Muscle layer of colon (tissue), 2 donors: Measurements from ENCODE around the gene CLEC16A.

Source experiments
- H3K27ac ChIP-seq: one replicate; pipeline ENCODE4 v1.7.0; 2013; ENCODE audit warnings: low read depth, mild to moderate bottlenecking, low read length, moderate library complexity
- H3K27me3 ChIP-seq, 2 donors: one replicate each; pipeline ENCODE4 v1.7.0; 2013; ENCODE audit warnings: low read length in 2 of 2, mild to moderate bottlenecking in 2 of 2; ENCODE audit not compliant: insufficient read depth in 2 of 2, control insufficient read depth in 1 of 2
- H3K36me3 ChIP-seq: one replicate; pipeline ENCODE4 v1.7.0; 2013; ENCODE audit warnings: mild to moderate bottlenecking, low read length; ENCODE audit not compliant: insufficient read depth
- H3K4me1 ChIP-seq: one replicate; pipeline ENCODE4 v1.7.0; 2013; ENCODE audit warnings: mild to moderate bottlenecking, low read length; ENCODE audit not compliant: insufficient read depth
- H3K4me3 ChIP-seq, 2 donors: one replicate each; pipeline ENCODE4 v1.7.0; 2013; ENCODE audit warnings: low read length in 2 of 2, low read depth in 1 of 2, mild to moderate bottlenecking in 1 of 2, moderate library complexity in 1 of 2
- H3K9ac ChIP-seq: one replicate; pipeline ENCODE4 v1.7.0; 2013; ENCODE audit warnings: low read length
- H3K9me3 ChIP-seq: one replicate; pipeline ENCODE4 v1.7.0; 2013; ENCODE audit warnings: mild to moderate bottlenecking, low read length
- donor health status: abdominal sarcoma.
- donor health status: Adenocarcinoma of cecum.

The CLEC16A gene

GRCh38 chr16:11039726-11040125 lies 95.4 kb downstream of the CLEC16A start:
- no peaks in the 10 kb centered on the region for H3K9me3 ChIP-seq
- H3K27ac ChIP-seq = no peak overlapping the region
- peaks cover 2% of the 10 kb centered on the region for H3K4me1 ChIP-seq
- H3K4me3 ChIP-seq = no peak overlapping the region
- no peak overlapping the region for H3K9ac ChIP-seq
- H3K36me3 ChIP-seq = peaks cover 38% of the 10 kb centered on the region
- no peaks in the 10 kb centered on the region for H3K27me3 ChIP-seq

- Histone ChIP-seq H3K9ac (no peak overlapping the region), H3K4me1 (peaks cover 8% of the 10 kb centered on the region), H3K27ac (no peak overlapping the region), H3K36me3 (peaks cover 38% of the 10 kb centered on the region), H3K9me3 (no peaks in the 10 kb centered on the region), H3K27me3 (no peaks in the 10 kb centered on the region), H3K4me3 (no peak overlapping the region)
Observed at GRCh38 chr16:11042191-11042590, 97.8 kb downstream of the CLEC16A start.

- Histone ChIP-seq H3K9ac (no peak overlapping the region), H3K4me1 (peaks cover 13% of the 10 kb centered on the region), H3K9me3 (no peaks in the 10 kb centered on the region), H3K36me3 (peaks cover 27% of the 10 kb centered on the region), H3K4me3 (no peak overlapping the region), H3K27ac (no peak overlapping the region), H3K27me3 (no peaks in the 10 kb centered on the region)
Observed at GRCh38 chr16:11045441-11045840, 101.1 kb downstream of the CLEC16A start.

GRCh38 chr16:11045846-11046245 lies 101.5 kb downstream of the CLEC16A start:
- H3K9me3 ChIP-seq = no peaks in the 10 kb centered on the region
- H3K4me1 ChIP-seq = peaks cover 13% of the 10 kb centered on the region
- no peaks in the 10 kb centered on the region for H3K27me3 ChIP-seq
- H3K4me3 ChIP-seq = no peak overlapping the region
- no peak overlapping the region for H3K27ac ChIP-seq
- H3K36me3 ChIP-seq = peaks cover 24% of the 10 kb centered on the region
- no peak overlapping the region for H3K9ac ChIP-seq

GRCh38 chr16:11046382-11046931 lies 102.1 kb downstream of the CLEC16A start:
- no peak overlapping the region for H3K4me3 ChIP-seq
- H3K9me3 ChIP-seq = no peaks in the 10 kb centered on the region
- H3K9ac ChIP-seq = no peak overlapping the region
- H3K27me3 ChIP-seq = no peaks in the 10 kb centered on the region
- H3K36me3 ChIP-seq = peaks cover 18% of the 10 kb centered on the region
- no peak overlapping the region for H3K27ac ChIP-seq
- H3K4me1 ChIP-seq = peaks cover 13% of the 10 kb centered on the region

GRCh38 chr16:11047057-11047456 lies 102.7 kb downstream of the CLEC16A start:
- H3K4me3 ChIP-seq = no peak overlapping the region
- no peak overlapping the region for H3K9ac ChIP-seq
- H3K27me3 ChIP-seq = no peaks in the 10 kb centered on the region
- peaks cover 16% of the 10 kb centered on the region for H3K36me3 ChIP-seq
- H3K9me3 ChIP-seq = no peaks in the 10 kb centered on the region
- peaks cover 13% of the 10 kb centered on the region for H3K4me1 ChIP-seq
- no peak overlapping the region for H3K27ac ChIP-seq

- H3K27ac ChIP-seq = no peak overlapping the region
- peaks cover 13% of the 10 kb centered on the region for H3K4me1 ChIP-seq
- no peak overlapping the region for H3K9ac ChIP-seq
- no peaks in the 10 kb centered on the region for H3K27me3 ChIP-seq
- no peak overlapping the region for H3K4me3 ChIP-seq
- H3K36me3 ChIP-seq = peaks cover 15% of the 10 kb centered on the region
- H3K9me3 ChIP-seq = no peaks in the 10 kb centered on the region
Observed at GRCh38 chr16:11047939-11048800, 103.8 kb downstream of the CLEC16A start.

GRCh38 chr16:11049396-11050059 lies 105.2 kb downstream of the CLEC16A start:
- Histone ChIP-seq H3K4me1 (peaks cover 13% of the 10 kb centered on the region), H3K27me3 (no peaks in the 10 kb centered on the region), H3K9ac (no peak overlapping the region), H3K4me3 (no peak overlapping the region), H3K36me3 (peaks cover 6% of the 10 kb centered on the region), H3K9me3 (no peaks in the 10 kb centered on the region), H3K27ac (no peak overlapping the region)

GRCh38 chr16:11050536-11050935 lies 106.2 kb downstream of the CLEC16A start:
- peaks cover 6% of the 10 kb centered on the region for H3K36me3 ChIP-seq
- no peak overlapping the region for H3K9ac ChIP-seq
- H3K9me3 ChIP-seq = no peaks in the 10 kb centered on the region
- H3K27me3 ChIP-seq = no peaks in the 10 kb centered on the region
- no peak overlapping the region for H3K27ac ChIP-seq
- peaks cover 13% of the 10 kb centered on the region for H3K4me1 ChIP-seq
- H3K4me3 ChIP-seq = no peak overlapping the region

GRCh38 chr16:11050944-11051343 lies 106.6 kb downstream of the CLEC16A start:
- Histone ChIP-seq H3K4me1 (peaks cover 13% of the 10 kb centered on the region), H3K9me3 (no peaks in the 10 kb centered on the region), H3K27ac (no peak overlapping the region), H3K9ac (no peak overlapping the region), H3K27me3 (no peaks in the 10 kb centered on the region), H3K36me3 (peaks cover 6% of the 10 kb centered on the region), H3K4me3 (no peak overlapping the region)

GRCh38 chr16:11051430-11051829 lies 107.1 kb downstream of the CLEC16A start:
- H3K36me3 ChIP-seq = peaks cover 6% of the 10 kb centered on the region
- no peak overlapping the region for H3K9ac ChIP-seq
- H3K27ac ChIP-seq = no peak overlapping the region
- no peaks in the 10 kb centered on the region for H3K27me3 ChIP-seq
- peaks cover 13% of the 10 kb centered on the region for H3K4me1 ChIP-seq
- H3K9me3 ChIP-seq = no peaks in the 10 kb centered on the region
- H3K4me3 ChIP-seq = no peak overlapping the region
